ENCODE results near the gene S100A12.
A peak's percentile ranks its signal among the peaks of the same experiment; 100 is the strongest.
"Not testable (repeated sequence)": the region's sequence is repeated elsewhere in the genome, so short reads cannot be mapped to it uniquely, and the experiment has no call there.

Gene S100A12

DNA sequence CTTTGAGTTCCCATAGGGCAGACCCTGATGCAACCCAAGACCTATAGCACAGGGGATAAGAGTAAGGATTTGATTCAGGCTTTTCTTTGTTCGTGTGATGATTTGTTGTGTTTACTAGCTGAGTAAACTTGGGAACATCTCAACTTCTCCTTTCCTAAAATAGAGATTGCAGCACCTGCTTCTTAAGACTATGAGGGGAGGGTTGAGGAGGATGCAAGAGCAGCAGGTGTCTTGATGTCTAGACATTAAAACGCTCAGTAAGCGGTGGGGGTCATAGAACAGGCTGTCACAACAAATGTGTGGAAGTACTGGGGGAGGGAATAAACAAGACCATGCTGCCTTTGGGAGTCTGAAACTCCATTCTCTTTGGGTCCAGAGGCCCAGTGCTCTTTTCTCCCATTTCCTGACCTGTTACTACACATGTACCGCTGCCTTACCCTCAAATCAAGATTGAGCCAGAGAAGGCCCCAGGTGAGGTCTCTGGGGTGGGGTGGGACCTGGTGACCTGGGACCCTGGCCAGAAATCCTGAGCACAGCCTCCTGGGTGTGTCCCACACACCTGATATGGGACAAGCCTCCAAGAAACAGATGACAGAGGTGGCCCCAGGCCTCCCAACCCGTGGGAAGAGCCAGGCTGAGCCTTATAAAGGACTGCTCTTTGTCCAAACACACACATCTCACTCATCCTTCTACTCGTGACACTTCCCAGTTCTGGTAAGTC, 40.6 kb upstream of the S100A12 start, which contains the start of gene S100A7A:
S100A7A (plus strand) TSS at position 671 of the 721 bp plus-strand sequence. CDS start 1,563 bp downstream, outside the sequence.
- DNase-seq, result no peak
- H3K27ac ChIP-seq, result no peak within 1 kb of the TSS

DNA sequence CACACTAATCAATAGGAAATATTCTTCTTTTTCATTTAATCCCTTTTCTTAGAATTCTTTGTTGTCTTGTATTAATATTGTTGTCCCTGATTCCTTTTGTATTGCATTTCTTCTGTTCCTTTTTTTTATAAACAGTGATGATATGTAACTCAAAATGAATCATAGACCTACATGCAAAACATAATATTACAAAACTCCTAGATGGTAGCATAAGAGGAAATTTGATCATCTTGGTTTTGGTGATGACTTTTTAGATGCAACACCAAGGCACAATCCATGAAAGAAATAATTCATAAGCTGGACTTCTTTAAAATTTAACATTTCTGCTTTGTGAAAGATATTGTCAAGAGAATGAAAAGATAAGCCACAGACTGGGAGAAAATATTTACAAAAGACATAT, 38.5 kb upstream of the S100A12 start:
- DNase-seq; H3K27ac ChIP-seq; H3K36me3 ChIP-seq (replicated peaks); H3K27me3 ChIP-seq (replicated peaks); H3K4me3 ChIP-seq (ENCODE audit: low read depth, low read length); in situ Hi-C loops (cut with HindIII; ENCODE audit: low pct_ligation_motif_present, low sequenced_read_pairs): not testable (repeated sequence)

More for the DNA sequence above, 40.6 kb upstream of the S100A12 start, which contains the start of gene S100A7A:
- TF ChIP-seq, protein P1, sequence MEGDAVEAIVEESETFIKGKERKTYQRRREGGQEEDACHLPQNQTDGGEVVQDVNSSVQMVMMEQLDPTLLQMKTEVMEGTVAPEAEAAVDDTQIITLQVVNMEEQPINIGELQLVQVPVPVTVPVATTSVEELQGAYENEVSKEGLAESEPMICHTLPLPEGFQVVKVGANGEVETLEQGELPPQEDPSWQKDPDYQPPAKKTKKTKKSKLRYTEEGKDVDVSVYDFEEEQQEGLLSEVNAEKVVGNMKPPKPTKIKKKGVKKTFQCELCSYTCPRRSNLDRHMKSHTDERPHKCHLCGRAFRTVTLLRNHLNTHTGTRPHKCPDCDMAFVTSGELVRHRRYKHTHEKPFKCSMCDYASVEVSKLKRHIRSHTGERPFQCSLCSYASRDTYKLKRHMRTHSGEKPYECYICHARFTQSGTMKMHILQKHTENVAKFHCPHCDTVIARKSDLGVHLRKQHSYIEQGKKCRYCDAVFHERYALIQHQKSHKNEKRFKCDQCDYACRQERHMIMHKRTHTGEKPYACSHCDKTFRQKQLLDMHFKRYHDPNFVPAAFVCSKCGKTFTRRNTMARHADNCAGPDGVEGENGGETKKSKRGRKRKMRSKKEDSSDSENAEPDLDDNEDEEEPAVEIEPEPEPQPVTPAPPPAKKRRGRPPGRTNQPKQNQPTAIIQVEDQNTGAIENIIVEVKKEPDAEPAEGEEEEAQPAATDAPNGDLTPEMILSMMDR (IDR thresholded peaks at IDR 0.05; ENCODE audit: low read depth, low read length, missing control alignments), result no peak
- in situ Hi-C loops (cut with HindIII; ENCODE audit: low pct_ligation_motif_present, low sequenced_read_pairs), result no loop called here
- H3K4me3 ChIP-seq (ENCODE audit: low read depth, low read length), result no peak within 1 kb of the TSS
- no peaks in the 10 kb centered on the region for H3K36me3 ChIP-seq (replicated peaks)
- H3K27me3 ChIP-seq (replicated peaks), result no peaks in the 10 kb centered on the region

DNA sequence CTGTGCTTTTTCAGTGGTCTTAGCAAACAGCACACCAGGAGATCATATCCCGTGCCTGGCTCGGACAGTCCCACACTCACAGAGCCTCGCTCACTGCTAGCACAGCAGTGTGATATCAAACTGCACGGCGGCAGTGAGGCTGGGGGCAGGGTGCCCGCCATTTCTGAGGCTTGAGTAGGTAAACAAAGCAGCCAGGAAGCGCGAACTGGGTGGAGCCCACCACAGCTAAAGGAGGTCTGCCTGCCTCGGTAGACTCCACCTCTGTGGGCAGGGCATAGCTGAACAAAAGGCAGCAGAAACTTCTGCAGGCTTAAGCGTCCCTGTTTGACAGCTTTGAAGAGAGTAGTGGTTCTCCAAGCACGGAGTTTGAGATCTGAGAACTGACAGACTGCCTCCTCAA, 31.9 kb upstream of the S100A12 start:
- DNase-seq; H3K36me3 ChIP-seq (replicated peaks); H3K27me3 ChIP-seq (replicated peaks); in situ Hi-C loops (cut with HindIII; ENCODE audit: low pct_ligation_motif_present, low sequenced_read_pairs); H3K4me3 ChIP-seq (ENCODE audit: low read depth, low read length); H3K27ac ChIP-seq: not testable (repeated sequence)

DNA sequence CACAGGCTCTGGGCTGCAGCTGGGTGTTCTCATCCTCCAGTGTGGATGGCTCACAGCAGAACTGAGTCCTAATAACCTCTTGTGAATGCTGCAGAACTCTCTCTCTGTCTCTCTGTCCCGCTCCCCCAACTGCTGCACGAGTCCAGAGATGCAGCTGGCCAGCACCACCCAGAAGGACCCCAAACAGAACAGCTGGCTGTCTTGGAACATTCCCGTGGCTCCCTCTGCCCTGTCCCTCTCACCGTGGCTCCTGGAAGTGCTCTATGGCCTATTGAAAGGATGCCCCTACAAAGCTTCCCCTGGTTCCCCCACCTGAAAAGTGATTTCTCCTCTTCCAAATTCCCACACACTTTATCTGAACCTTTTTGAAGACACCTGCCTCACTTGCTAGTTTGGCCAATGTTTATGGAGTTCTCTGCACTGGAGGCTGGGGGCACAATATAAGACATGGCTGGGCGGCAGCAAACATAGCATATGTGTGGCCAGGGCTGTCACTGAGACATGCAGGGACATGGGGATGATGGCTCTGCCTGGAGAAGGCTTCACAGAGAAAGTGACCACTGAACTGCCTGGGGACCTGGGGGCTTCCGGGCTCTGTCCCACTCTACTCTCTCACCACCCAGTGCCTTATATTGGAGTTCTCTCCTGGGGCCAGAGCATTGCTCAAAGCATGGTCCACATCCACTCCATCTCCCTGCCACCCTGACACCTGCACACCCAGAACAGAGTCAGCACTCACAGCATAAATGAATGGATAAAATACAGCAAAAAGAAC, 30.6 kb upstream of the S100A12 start:
- DNase-seq; H3K36me3 ChIP-seq (replicated peaks); H3K4me3 ChIP-seq (ENCODE audit: low read depth, low read length); H3K27me3 ChIP-seq (replicated peaks); in situ Hi-C loops (cut with HindIII; ENCODE audit: low pct_ligation_motif_present, low sequenced_read_pairs); H3K27ac ChIP-seq: not testable (repeated sequence)

DNA sequence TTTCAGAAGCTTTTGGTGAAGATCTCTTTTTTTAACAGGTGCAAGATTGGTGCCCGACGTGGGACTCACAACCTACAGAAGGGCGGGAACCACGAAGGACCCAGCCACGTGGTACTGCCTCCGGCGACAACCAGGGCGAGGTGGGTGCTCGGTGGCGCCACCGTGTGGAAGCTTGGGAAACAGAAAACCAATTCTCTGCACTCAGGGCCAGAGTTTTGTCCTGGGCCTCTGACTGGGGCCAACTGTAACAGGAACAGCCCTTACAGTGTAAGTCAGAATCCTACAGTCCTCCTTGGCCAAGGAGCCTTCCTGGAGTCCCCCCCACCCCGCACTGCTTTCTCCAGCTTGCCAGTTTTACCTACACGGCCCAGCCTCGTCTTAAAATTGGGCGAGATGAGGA, 29.3 kb upstream of the S100A12 start:
- no peaks in the 10 kb centered on the region for H3K36me3 ChIP-seq (replicated peaks)
- no peak overlapping the region for H3K4me3 ChIP-seq (ENCODE audit: low read depth, low read length)
- TF ChIP-seq, protein P1 (IDR thresholded peaks at IDR 0.05; ENCODE audit: low read depth, low read length, missing control alignments), result peak; percentile 51
- no peak for DNase-seq
- H3K27me3 ChIP-seq (replicated peaks), result no peaks in the 10 kb centered on the region
- no peak overlapping the region for H3K27ac ChIP-seq
- in situ Hi-C loops (cut with HindIII; ENCODE audit: low pct_ligation_motif_present, low sequenced_read_pairs), result no loop called here

DNA sequence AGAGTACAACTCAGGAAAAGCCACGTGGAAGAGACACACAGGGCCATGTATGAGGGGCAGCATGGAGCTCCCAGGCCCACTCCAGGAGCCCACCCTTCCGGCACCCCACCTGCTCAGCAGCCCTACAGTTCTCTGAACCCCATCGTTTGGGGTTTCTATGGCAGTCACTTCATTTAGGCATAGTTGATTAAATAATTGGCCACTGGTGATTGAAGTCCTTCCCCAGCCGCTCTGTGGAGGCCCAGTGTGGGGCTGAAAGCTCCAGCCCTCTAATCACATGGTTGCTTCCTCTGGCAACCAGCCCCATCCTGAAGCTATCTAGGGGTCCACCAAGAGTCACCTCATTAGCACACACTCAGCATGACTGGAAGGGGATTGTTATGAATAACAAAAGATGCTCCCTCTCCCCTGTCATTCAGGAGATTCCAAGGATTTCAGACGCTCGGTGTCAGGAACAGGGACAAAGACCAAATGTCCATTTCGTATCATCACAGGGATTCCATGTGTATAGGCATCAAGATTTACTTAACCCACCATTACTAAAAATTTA, 28.7 kb upstream of the S100A12 start:
- H3K36me3 ChIP-seq (replicated peaks), result no peaks in the 10 kb centered on the region
- in situ Hi-C loops (cut with HindIII; ENCODE audit: low pct_ligation_motif_present, low sequenced_read_pairs), result no loop called here
- DNase-seq, result no peak
- no peaks in the 10 kb centered on the region for H3K27me3 ChIP-seq (replicated peaks)
- H3K27ac ChIP-seq, result no peak overlapping the region
- TF ChIP-seq, protein P1 (IDR thresholded peaks at IDR 0.05; ENCODE audit: low read depth, low read length, missing control alignments), result no peak
- no peak overlapping the region for H3K4me3 ChIP-seq (ENCODE audit: low read depth, low read length)

DNA sequence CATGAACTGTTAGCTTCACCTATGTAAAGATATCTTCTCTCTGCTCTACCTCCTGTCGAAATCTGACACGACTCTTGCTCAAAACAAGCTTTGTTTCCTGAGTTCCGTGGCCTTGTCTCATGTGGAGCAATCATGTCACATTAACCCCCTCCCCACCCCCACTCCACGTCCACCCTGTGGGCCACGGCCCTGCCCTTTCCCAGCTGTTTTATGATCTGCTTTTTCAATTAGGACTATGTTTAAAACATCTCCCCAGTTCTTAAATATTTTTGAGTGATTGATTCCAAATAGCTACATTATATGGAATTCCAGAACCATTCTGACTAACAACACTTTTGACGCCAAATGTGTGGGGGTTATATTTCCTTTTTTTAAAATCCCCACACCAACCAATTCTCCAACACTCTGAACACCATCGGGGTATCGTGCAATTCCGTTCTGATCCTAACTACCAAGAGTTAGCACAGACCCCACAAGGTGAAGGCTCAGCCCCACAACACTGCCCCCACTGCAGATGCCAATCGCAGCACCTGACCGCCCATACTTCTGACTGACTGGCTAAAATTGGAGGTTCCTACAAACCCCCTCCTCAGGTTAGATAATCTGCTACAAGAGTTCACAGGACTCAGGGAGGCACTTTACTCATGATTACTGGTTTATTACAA, 28.1 kb upstream of the S100A12 start:
- H3K27ac ChIP-seq, result no peak overlapping the region
- no peaks in the 10 kb centered on the region for H3K27me3 ChIP-seq (replicated peaks)
- H3K36me3 ChIP-seq (replicated peaks), result no peaks in the 10 kb centered on the region
- no peak overlapping the region for H3K4me3 ChIP-seq (ENCODE audit: low read depth, low read length)
- in situ Hi-C loops (cut with HindIII; ENCODE audit: low pct_ligation_motif_present, low sequenced_read_pairs), result no loop called here
- no peak for DNase-seq
- TF ChIP-seq, protein P1 (IDR thresholded peaks at IDR 0.05; ENCODE audit: low read depth, low read length, missing control alignments), result no peak
